WTC11 (cell line): ENCODE results near the gene RYR2. TPM values are rescaled to one million over a fixed set of nuclear protein-coding genes. Genes with fewer than 3 reads are reported as not detected.

Experiments used
- ATAC-seq: fragments of 200-7000 bp; cut with Tn5 transposase; 2 replicates; pipeline ENCODE4 v1.10.0; 2021; ENCODE audit warnings: mild to moderate bottlenecking, moderate library complexity
- CTCF ChIA-PET: fragments of 300-600 bp; sonication (Branson Sonifier 250); formaldehyde crosslinking; loops from one replicate; lab custom pipeline; 2021; ENCODE audit warnings: antibody characterized with exemption; lab: Charles Lee
- POLR2A ChIA-PET: fragments of 350-600 bp; sonication (Branson Sonifier 250); formaldehyde crosslinking; loops from one replicate; lab custom pipeline; 2021; ENCODE audit warnings: antibody characterized with exemption; lab: Charles Lee
- DNase-seq: peaks from one replicate; pipeline ENCODE4 v3.0.0; 2021; ENCODE audit warnings: low spot score
- H3K27ac Mint-ChIP-seq: 2 replicates; pipeline ENCODE4 v1.8.0; 2021; ENCODE audit warnings: mixed read lengths
- H3K27me3 Mint-ChIP-seq: 2 replicates; pipeline ENCODE4 v1.8.0; 2021; ENCODE audit warnings: low read depth, mild to moderate bottlenecking, moderate library complexity, mixed read lengths
- H3K36me3 Mint-ChIP-seq: 2 replicates; pipeline ENCODE4 v1.8.0; 2021; ENCODE audit warnings: mixed read lengths
- H3K4me1 Mint-ChIP-seq: 2 replicates; pipeline ENCODE4 v1.8.0; 2022; ENCODE audit warnings: mixed read lengths
- H3K4me3 Mint-ChIP-seq: 2 replicates; pipeline ENCODE4 v1.8.0; 2021; ENCODE audit warnings: mild to moderate bottlenecking, moderate library complexity, mixed read lengths
- H3K9me3 Mint-ChIP-seq: 2 replicates; pipeline ENCODE4 v1.8.0; 2021; ENCODE audit warnings: mixed read lengths
- AR ChIP-seq: fragments of 250-450 bp; sonication (Bioruptor Pico); IDR thresholded peaks from 2 replicates; pipeline ENCODE4 v1.9.0; 2021; ENCODE audit warnings: mild to moderate bottlenecking
- CBFB ChIP-seq: sonication (generic); formaldehyde crosslinking; IDR thresholded peaks from 2 replicates; pipeline ENCODE4 v1.8.1; 2022; ENCODE audit warnings: mild to moderate bottlenecking, low read depth, missing genetic modification reagents
- ESRRA ChIP-seq: sonication (generic); formaldehyde crosslinking; IDR thresholded peaks from 2 replicates; pipeline ENCODE4 v1.8.1; 2022; ENCODE audit warnings: mild to moderate bottlenecking, missing genetic modification reagents, borderline replicate concordance
- ETV6 ChIP-seq: sonication (generic); formaldehyde crosslinking; IDR thresholded peaks from 2 replicates; pipeline ENCODE4 v1.8.1; 2022; ENCODE audit warnings: mild to moderate bottlenecking, missing genetic modification reagents
- FOXK1 ChIP-seq: sonication (generic); formaldehyde crosslinking; IDR thresholded peaks from 2 replicates; pipeline ENCODE4 v1.8.0; 2022; ENCODE audit warnings: mild to moderate bottlenecking, moderate library complexity, missing genetic modification reagents
- GABPB1 ChIP-seq: sonication (generic); formaldehyde crosslinking; IDR thresholded peaks from 2 replicates; pipeline ENCODE4 v1.8.1; 2023; ENCODE audit warnings: mild to moderate bottlenecking, missing genetic modification reagents
- IRF2 ChIP-seq: sonication (generic); formaldehyde crosslinking; IDR thresholded peaks from 2 replicates; pipeline ENCODE4 v1.8.0; 2022; ENCODE audit warnings: low read depth, missing genetic modification reagents, borderline replicate concordance
- NFATC4 ChIP-seq: fragments of 250-450 bp; sonication (Bioruptor Pico); IDR thresholded peaks from 2 replicates; pipeline ENCODE4 v1.9.0; 2021; ENCODE audit warnings: mild to moderate bottlenecking
- NR3C1 ChIP-seq: sonication (generic); formaldehyde crosslinking; conservative IDR thresholded peaks from 2 replicates; pipeline ENCODE4 v1.8.1; 2023; ENCODE audit warnings: low read depth, mild to moderate bottlenecking, missing genetic modification reagents
- TP53 ChIP-seq: sonication (generic); formaldehyde crosslinking; IDR thresholded peaks from 2 replicates; pipeline ENCODE4 v1.8.1; 2023; ENCODE audit warnings: mild to moderate bottlenecking, missing genetic modification reagents
- USF2 ChIP-seq: sonication (generic); formaldehyde crosslinking; IDR thresholded peaks from 2 replicates; pipeline ENCODE4 v1.8.1; 2023; ENCODE audit warnings: mild to moderate bottlenecking, missing genetic modification reagents, moderate library complexity
- ZMAT4 ChIP-seq: fragments of 250-450 bp; sonication (Bioruptor Pico); IDR thresholded peaks from 2 replicates; pipeline ENCODE4 v1.9.0; 2021; ENCODE audit warnings: mild to moderate bottlenecking
- ZNF121 ChIP-seq: sonication (generic); formaldehyde crosslinking; IDR thresholded peaks from 2 replicates; pipeline ENCODE4 v1.8.0; 2023; ENCODE audit warnings: missing genetic modification reagents
- ZNF317 ChIP-seq: sonication (generic); formaldehyde crosslinking; IDR thresholded peaks from 2 replicates; pipeline ENCODE4 v1.8.1; 2023; ENCODE audit warnings: low read depth, mild to moderate bottlenecking, moderate library complexity, missing genetic modification reagents, borderline replicate concordance
- ZNF423 ChIP-seq: fragments of 250-450 bp; sonication (Bioruptor Pico); IDR thresholded peaks from 2 replicates; pipeline ENCODE4 v2.1.2; 2022; ENCODE audit warnings: mild to moderate bottlenecking, moderate library complexity
- total RNA-seq: library from RNA; stranded (reverse); gene quantifications from 3 replicates; pipeline ENCODE4 v1.2.3, GENCODE V29; 2021
- TF ChIP-seq, protein P1 (sequence below): fragments of 250-450 bp; sonication (Bioruptor Pico); IDR thresholded peaks from 2 replicates; pipeline ENCODE4 v1.9.0; 2021; ENCODE audit warnings: mild to moderate bottlenecking, borderline replicate concordance
- TF ChIP-seq, protein P2 (sequence below): sonication (generic); formaldehyde crosslinking; IDR thresholded peaks from 2 replicates; pipeline ENCODE4 v1.8.1; 2022; ENCODE audit warnings: missing genetic modification reagents, borderline replicate concordance
- TF ChIP-seq, protein P3 (sequence below): sonication (generic); formaldehyde crosslinking; IDR thresholded peaks from 2 replicates; pipeline ENCODE4 v1.8.0; 2022; ENCODE audit warnings: mild to moderate bottlenecking, missing genetic modification reagents
- TF ChIP-seq, protein P4 (sequence below): sonication (generic); formaldehyde crosslinking; IDR thresholded peaks from 2 replicates; pipeline ENCODE4 v1.8.0; 2022; ENCODE audit warnings: mild to moderate bottlenecking, missing genetic modification reagents
- TF ChIP-seq, protein P5 (sequence below): sonication (generic); formaldehyde crosslinking; IDR thresholded peaks from 2 replicates; pipeline ENCODE4 v1.8.1; 2022; ENCODE audit warnings: low read depth, mild to moderate bottlenecking, moderate library complexity, missing genetic modification reagents, borderline replicate concordance
- TF ChIP-seq, protein P6 (sequence below): sonication (generic); formaldehyde crosslinking; conservative IDR thresholded peaks from 2 replicates; pipeline ENCODE4 v1.8.1; 2022; ENCODE audit warnings: mild to moderate bottlenecking, missing genetic modification reagents

The RYR2 gene
- total RNA-seq, 1 experiment from 2014 or later, result 7.9 TPM

DNA sequence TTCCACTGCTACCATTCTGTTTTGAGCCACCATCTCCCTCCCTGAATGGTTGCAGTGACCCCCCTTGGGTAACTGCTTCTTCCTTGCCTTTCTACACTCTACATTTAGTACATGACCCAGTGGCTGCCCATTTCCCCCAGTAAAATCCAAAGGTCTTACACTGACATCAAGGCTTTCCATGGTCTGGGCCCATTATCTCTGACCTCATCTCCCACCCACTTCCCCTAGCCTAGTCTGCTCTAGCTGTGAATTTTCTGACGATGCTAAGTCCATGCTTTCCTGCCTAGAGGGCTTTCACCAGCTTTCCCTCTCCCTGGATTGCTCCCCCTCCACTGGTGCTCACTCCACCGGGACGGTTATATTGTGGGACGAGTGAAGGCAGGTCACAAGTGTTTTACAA is 219.2 kb downstream of the RYR2 start:
- H3K9me3 Mint-ChIP-seq, result peaks cover 7% of the 10 kb centered on the region
- DNase-seq, result no peak

DNA sequence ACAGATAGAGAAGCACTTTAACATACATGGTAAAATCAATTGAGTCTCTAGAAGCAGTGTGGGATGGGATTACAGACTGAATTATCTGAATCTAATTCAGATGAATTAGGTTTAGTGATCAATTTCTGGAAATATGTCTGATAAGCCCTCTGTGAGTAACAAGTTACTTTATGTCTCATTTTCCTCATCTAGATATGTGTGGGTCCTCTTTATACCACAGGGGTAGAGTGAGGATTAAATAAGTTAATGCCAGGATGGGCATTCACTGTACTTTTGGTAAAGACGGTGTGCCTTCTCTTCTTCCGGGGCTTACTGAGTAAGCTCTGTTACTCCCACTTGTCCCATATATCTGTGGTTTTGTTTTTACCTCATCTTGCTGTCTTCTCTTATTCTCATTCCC is 225.8 kb downstream of the RYR2 start:
- H3K4me1 Mint-ChIP-seq, result no peaks in the 10 kb centered on the region
- no peaks in the 10 kb centered on the region for H3K27me3 Mint-ChIP-seq
- no peaks in the 10 kb centered on the region for H3K36me3 Mint-ChIP-seq
- ATAC-seq (no peak), DNase-seq (no peak)
- ChIA-PET POLR2A (no interaction called here), CTCF (no interaction called here)
- no peak overlapping the region for H3K4me3 Mint-ChIP-seq
- H3K27ac Mint-ChIP-seq, result no peak overlapping the region
- no peaks in the 10 kb centered on the region for H3K9me3 Mint-ChIP-seq
- no peak for TF ChIP-seq GABPB1 (CRISPR knock-in tag)
- TF ChIP-seq AR, result no peak
- no peak for TF ChIP-seq ZNF423 (CRISPR knock-in tag)
- TF ChIP-seq NFATC4 (CRISPR knock-in tag), result no peak
- TF ChIP-seq, protein P1, sequence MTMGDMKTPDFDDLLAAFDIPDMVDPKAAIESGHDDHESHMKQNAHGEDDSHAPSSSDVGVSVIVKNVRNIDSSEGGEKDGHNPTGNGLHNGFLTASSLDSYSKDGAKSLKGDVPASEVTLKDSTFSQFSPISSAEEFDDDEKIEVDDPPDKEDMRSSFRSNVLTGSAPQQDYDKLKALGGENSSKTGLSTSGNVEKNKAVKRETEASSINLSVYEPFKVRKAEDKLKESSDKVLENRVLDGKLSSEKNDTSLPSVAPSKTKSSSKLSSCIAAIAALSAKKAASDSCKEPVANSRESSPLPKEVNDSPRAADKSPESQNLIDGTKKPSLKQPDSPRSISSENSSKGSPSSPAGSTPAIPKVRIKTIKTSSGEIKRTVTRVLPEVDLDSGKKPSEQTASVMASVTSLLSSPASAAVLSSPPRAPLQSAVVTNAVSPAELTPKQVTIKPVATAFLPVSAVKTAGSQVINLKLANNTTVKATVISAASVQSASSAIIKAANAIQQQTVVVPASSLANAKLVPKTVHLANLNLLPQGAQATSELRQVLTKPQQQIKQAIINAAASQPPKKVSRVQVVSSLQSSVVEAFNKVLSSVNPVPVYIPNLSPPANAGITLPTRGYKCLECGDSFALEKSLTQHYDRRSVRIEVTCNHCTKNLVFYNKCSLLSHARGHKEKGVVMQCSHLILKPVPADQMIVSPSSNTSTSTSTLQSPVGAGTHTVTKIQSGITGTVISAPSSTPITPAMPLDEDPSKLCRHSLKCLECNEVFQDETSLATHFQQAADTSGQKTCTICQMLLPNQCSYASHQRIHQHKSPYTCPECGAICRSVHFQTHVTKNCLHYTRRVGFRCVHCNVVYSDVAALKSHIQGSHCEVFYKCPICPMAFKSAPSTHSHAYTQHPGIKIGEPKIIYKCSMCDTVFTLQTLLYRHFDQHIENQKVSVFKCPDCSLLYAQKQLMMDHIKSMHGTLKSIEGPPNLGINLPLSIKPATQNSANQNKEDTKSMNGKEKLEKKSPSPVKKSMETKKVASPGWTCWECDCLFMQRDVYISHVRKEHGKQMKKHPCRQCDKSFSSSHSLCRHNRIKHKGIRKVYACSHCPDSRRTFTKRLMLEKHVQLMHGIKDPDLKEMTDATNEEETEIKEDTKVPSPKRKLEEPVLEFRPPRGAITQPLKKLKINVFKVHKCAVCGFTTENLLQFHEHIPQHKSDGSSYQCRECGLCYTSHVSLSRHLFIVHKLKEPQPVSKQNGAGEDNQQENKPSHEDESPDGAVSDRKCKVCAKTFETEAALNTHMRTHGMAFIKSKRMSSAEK (CRISPR knock-in tag), result no peak
- TF ChIP-seq NR3C1, result no peak
- TF ChIP-seq ZNF121 (CRISPR knock-in tag), result no peak
- TF ChIP-seq ESRRA (CRISPR knock-in tag), result no peak
- TF ChIP-seq, protein P2, sequence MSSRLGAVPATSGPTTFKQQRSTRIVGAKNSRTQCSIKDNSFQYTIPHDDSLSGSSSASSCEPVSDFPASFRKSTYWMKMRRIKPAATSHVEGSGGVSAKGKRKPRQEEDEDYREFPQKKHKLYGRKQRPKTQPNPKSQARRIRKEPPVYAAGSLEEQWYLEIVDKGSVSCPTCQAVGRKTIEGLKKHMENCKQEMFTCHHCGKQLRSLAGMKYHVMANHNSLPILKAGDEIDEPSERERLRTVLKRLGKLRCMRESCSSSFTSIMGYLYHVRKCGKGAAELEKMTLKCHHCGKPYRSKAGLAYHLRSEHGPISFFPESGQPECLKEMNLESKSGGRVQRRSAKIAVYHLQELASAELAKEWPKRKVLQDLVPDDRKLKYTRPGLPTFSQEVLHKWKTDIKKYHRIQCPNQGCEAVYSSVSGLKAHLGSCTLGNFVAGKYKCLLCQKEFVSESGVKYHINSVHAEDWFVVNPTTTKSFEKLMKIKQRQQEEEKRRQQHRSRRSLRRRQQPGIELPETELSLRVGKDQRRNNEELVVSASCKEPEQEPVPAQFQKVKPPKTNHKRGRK (CRISPR knock-in tag), result no peak
- no peak for TF ChIP-seq IRF2
- no peak for TF ChIP-seq ZNF317 (CRISPR knock-in tag)
- no peak for TF ChIP-seq ZMAT4 (CRISPR knock-in tag)
- TF ChIP-seq TP53 (CRISPR knock-in tag), result no peak
- TF ChIP-seq, protein P3, sequence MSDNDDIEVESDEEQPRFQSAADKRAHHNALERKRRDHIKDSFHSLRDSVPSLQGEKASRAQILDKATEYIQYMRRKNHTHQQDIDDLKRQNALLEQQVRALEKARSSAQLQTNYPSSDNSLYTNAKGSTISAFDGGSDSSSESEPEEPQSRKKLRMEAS, result no peak

More for the DNA sequence above, 219.2 kb downstream of the RYR2 start:
- CTCF ChIA-PET, result no interaction called here
- POLR2A ChIA-PET, result no interaction called here
- TF ChIP-seq ZNF317 (CRISPR knock-in tag), result no peak
- TF ChIP-seq ETV6 (CRISPR knock-in tag), result no peak
- TF ChIP-seq, protein P3, result no peak
- no peak for TF ChIP-seq FOXK1
- TF ChIP-seq, protein P4, sequence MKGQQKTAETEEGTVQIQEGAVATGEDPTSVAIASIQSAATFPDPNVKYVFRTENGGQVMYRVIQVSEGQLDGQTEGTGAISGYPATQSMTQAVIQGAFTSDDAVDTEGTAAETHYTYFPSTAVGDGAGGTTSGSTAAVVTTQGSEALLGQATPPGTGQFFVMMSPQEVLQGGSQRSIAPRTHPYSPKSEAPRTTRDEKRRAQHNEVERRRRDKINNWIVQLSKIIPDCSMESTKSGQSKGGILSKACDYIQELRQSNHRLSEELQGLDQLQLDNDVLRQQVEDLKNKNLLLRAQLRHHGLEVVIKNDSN (CRISPR knock-in tag), result no peak
- no peak for TF ChIP-seq CBFB
- TF ChIP-seq, protein P5, sequence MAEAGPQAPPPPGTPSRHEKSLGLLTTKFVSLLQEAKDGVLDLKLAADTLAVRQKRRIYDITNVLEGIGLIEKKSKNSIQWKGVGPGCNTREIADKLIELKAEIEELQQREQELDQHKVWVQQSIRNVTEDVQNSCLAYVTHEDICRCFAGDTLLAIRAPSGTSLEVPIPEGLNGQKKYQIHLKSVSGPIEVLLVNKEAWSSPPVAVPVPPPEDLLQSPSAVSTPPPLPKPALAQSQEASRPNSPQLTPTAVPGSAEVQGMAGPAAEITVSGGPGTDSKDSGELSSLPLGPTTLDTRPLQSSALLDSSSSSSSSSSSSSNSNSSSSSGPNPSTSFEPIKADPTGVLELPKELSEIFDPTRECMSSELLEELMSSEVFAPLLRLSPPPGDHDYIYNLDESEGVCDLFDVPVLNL (CRISPR knock-in tag), result no peak
- TF ChIP-seq, protein P6, sequence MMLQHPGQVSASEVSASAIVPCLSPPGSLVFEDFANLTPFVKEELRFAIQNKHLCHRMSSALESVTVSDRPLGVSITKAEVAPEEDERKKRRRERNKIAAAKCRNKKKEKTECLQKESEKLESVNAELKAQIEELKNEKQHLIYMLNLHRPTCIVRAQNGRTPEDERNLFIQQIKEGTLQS, result no peak
- TF ChIP-seq USF2, result no peak
- TF ChIP-seq, all 79 proteins: peak for 0
- H3K36me3 Mint-ChIP-seq, result peaks cover 5% of the 10 kb centered on the region
- no peaks in the 10 kb centered on the region for H3K27me3 Mint-ChIP-seq
- no peak overlapping the region for H3K4me3 Mint-ChIP-seq
- H3K4me1 Mint-ChIP-seq, result no peaks in the 10 kb centered on the region
- no peak overlapping the region for H3K27ac Mint-ChIP-seq
- ATAC-seq, result no peak
